Left lobe of liver (tissue), 2 donors: ENCODE results near the gene MICAL3. TPM values are rescaled to one million over a fixed set of nuclear protein-coding genes. Genes with fewer than 3 reads are reported as not detected.

Source experiments
- ATAC-seq: fragments of 200-7000 bp; cut with Tn5 transposase; one replicate; pipeline ENCODE4 v1.9.1; 2020; ENCODE audit warnings: mild to moderate bottlenecking, moderate library complexity
- DNase-seq: peaks from one replicate; pipeline ENCODE4 v3.0.0-alpha.2; 2020; ENCODE audit warnings: low spot score
- total RNA-seq: library from RNA; stranded (reverse); gene quantifications from one replicate; pipeline ENCODE4 v1.2.1, GENCODE V29; 2021
- donor health status: DM: no; HTN: no; CAD: no; lungs with moderate emphysema.
- donor health status: DM: no; HTN: yes; CAD: no.

The MICAL3 gene
- total RNA-seq, 1 donor from 2014 or later = 75.3 TPM

GRCh38 chr22:17974703-17975372 lies 49.5 kb downstream of the MICAL3 start:
- peak; percentile 34 for ATAC-seq
- DNase-seq = no peak

- ATAC-seq (peak; percentile 45), DNase-seq (no peak)
Observed at GRCh38 chr22:17974087-17974486, 50.3 kb downstream of the MICAL3 start.

GRCh38 chr22:17973217-17973616 lies 51.1 kb downstream of the MICAL3 start:
- DNase-seq (no peak), ATAC-seq (peak; percentile 32)

GRCh38 chr22:17972385-17973191 lies 51.8 kb downstream of the MICAL3 start:
- DNase-seq (peak; percentile 62), ATAC-seq (peak; percentile 81)

- ATAC-seq (no peak), DNase-seq (no peak)
Observed at GRCh38 chr22:17971711-17972110, 52.6 kb downstream of the MICAL3 start.

- no peak for ATAC-seq
- no peak for DNase-seq
Observed at GRCh38 chr22:17970201-17970708, 54.1 kb downstream of the MICAL3 start.

GRCh38 chr22:17969701-17970113 lies 54.7 kb downstream of the MICAL3 start:
- peak; percentile 19 for ATAC-seq

GRCh38 chr22:17968126-17968525 lies 56.2 kb downstream of the MICAL3 start:
- no peak for ATAC-seq
- no peak for DNase-seq

More at GRCh38 chr22:17969701-17970113, 54.7 kb downstream of the MICAL3 start:
- no peak for DNase-seq

- DNase-seq = no peak
Observed at GRCh38 chr22:17966403-17966717, 58.0 kb downstream of the MICAL3 start.

GRCh38 chr22:17965538-17966402 lies 58.6 kb downstream of the MICAL3 start:
- ATAC-seq (no peak), DNase-seq (no peak)

More at GRCh38 chr22:17966403-17966717, 58.0 kb downstream of the MICAL3 start:
- ATAC-seq = no peak

GRCh38 chr22:17964643-17965042 lies 59.7 kb downstream of the MICAL3 start:
- ATAC-seq = no peak
- DNase-seq = no peak

GRCh38 chr22:17964156-17964555 lies 60.2 kb downstream of the MICAL3 start:
- no peak for ATAC-seq
- no peak for DNase-seq

GRCh38 chr22:17963015-17963414 lies 61.3 kb downstream of the MICAL3 start:
- DNase-seq = no peak

GRCh38 chr22:17962168-17962567 lies 62.2 kb downstream of the MICAL3 start:
- DNase-seq = no peak
- ATAC-seq = no peak

More at GRCh38 chr22:17963015-17963414, 61.3 kb downstream of the MICAL3 start:
- no peak for ATAC-seq

GRCh38 chr22:17961446-17961729 lies 63.0 kb downstream of the MICAL3 start:
- ATAC-seq (no peak), DNase-seq (no peak)

- DNase-seq = no peak
- ATAC-seq = peak; percentile 27
Observed at GRCh38 chr22:17960695-17961445, 63.5 kb downstream of the MICAL3 start.

- DNase-seq (no peak), ATAC-seq (no peak)
Observed at GRCh38 chr22:17960011-17960410, 64.3 kb downstream of the MICAL3 start.

GRCh38 chr22:17958166-17958565 lies 66.2 kb downstream of the MICAL3 start:
- no peak for ATAC-seq
- no peak for DNase-seq

- no peak for DNase-seq
- no peak for ATAC-seq
Observed at GRCh38 chr22:17957693-17958092, 66.7 kb downstream of the MICAL3 start.

GRCh38 chr22:17957204-17957603 lies 67.2 kb downstream of the MICAL3 start:
- ATAC-seq = no peak
- no peak for DNase-seq

- ATAC-seq = no peak
- no peak for DNase-seq
Observed at GRCh38 chr22:17956630-17957029, 67.7 kb downstream of the MICAL3 start.
